ENCODE data around the gene PIGU.
"Not testable (repeated sequence)": the region's sequence is repeated elsewhere in the genome, so short reads cannot be mapped to it uniquely, and the experiment has no call there.

The PIGU gene

DNA sequence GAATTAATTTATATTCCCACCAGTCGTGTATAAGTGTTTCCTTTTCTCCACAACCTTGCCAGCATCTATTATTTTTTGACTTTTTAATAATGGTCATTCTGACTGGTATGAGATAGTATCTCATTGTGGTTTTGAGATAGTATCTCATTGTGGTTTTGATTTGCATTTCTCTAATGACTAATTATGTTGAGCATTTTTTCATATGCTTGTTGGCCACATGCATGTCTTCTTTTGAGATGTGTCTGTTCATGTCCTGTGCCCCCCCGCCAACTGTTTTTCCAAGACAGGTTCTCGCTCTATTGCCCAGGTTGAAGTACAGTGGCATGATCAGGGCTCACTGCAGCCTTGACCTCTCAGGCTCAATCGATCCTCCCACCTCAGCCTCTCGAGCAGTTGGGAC lies 15.1 kb downstream of the PIGU start:
- DNase-seq (ENCODE audit: low read depth) = not testable (repeated sequence)

GRCh38 chr20:34658654-34659053 lies 18.2 kb downstream of the PIGU start:
- not testable (repeated sequence) for DNase-seq (ENCODE audit: low read depth)

DNA sequence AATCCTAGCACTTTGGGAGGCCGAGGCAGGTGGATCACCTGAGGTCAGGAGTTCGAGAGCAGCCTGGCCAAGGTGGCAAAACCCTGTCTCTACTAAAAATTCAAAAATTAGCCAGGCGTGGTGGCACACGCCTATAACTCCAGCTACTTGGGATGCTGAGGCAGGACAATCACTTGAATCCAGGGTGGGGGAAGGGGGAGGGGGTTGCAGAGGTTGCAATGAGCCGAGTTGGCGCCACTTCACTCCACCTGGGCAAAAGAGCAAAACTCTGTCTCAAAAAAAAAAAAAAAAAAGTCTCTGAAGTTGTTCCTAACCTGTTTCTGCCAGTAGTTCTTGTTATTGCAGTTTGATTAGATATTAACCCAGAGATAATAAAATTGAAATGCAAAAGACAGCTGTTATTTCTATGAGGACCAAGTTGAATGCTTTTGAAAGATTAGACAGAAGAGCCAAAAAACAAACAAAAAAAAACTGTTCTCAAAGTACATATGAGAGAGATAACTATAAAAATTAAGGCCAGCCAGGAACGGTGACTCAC lies 22.6 kb downstream of the PIGU start:
- no peak for DNase-seq (ENCODE audit: low read depth)

DNA sequence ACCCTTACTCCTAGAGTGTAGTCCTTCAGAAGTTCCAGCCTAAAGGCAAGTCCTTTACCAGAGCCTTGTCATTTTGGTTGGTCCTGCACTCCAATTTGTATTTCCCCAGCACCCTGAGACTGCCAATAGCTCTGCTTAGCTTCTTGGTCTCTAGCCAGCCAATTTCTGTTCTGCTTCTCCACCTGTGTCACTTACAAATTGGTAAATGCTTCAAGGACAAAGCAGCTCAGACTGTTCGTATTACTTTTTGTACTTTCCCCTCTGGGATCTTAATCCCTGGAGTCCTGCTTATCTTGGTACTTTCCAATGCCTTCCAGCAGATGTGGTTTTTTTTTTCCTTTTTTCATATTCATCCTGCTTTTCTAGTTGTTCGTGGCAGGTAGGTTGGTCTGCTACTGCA lies 25.7 kb downstream of the PIGU start:
- no peak for DNase-seq (ENCODE audit: low read depth)

- no peak for DNase-seq (ENCODE audit: low read depth)
These were observed 29.2 kb downstream of the PIGU start for GRCh38 chr20:34647737-34648136.

DNA sequence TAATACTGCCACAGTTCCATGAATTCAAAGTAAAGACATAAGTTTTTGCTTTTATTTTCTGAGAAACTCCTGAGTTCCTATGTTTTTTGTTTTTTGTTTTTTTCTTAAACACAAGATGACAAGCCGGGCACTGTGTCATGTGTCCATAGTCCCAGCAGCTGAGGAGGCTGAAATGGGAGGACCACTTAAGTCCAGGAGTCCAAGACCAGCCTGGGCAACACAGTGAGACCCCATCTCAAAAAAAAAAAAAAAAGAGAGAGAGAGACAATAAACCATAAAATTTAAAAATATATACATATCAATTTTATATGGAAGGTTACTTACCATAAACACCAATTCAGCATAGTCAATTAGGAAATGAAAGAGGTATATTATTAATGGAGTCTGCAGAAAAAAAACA lies 31.9 kb downstream of the PIGU start:
- no peak for DNase-seq (ENCODE audit: low read depth)

GRCh38 chr20:34644345-34644744 lies 32.5 kb downstream of the PIGU start:
- DNase-seq (ENCODE audit: low read depth) = no peak

DNA sequence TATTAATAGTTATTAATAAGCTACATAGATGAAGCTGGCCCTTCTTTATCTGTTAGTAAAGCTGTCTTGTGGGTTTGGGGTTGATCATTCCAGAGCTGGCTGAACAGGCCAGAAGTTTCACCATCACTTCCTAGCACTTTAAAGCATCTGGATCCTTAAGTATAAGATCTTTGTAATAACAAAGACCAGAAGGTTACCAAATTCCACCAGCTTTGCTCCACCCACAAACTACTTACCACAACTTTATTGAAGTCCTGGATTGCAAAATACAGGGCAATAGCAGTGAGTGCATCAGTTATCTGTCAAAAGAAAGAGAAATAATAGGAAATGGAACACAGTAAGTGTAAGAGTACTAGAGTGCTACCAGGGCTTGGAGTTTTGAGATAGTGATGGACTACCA lies 33.0 kb downstream of the PIGU start:
- DNase-seq (ENCODE audit: low read depth) = peak; percentile 84

GRCh38 chr20:34642009-34642408 lies 34.9 kb downstream of the PIGU start:
- DNase-seq (ENCODE audit: low read depth) = no peak

- no peak for DNase-seq (ENCODE audit: low read depth)
These were observed 37.1 kb downstream of the PIGU start for GRCh38 chr20:34639755-34640222.

GRCh38 chr20:34638532-34638931 lies 38.4 kb downstream of the PIGU start:
- no peak for DNase-seq (ENCODE audit: low read depth)

GRCh38 chr20:34638039-34638292 lies 38.9 kb downstream of the PIGU start:
- no peak for DNase-seq (ENCODE audit: low read depth)

GRCh38 chr20:34637245-34638038 lies 39.5 kb downstream of the PIGU start:
- DNase-seq (ENCODE audit: low read depth) = peak; percentile 83

GRCh38 chr20:34636648-34637047 lies 40.2 kb downstream of the PIGU start:
- DNase-seq (ENCODE audit: low read depth) = no peak

DNA sequence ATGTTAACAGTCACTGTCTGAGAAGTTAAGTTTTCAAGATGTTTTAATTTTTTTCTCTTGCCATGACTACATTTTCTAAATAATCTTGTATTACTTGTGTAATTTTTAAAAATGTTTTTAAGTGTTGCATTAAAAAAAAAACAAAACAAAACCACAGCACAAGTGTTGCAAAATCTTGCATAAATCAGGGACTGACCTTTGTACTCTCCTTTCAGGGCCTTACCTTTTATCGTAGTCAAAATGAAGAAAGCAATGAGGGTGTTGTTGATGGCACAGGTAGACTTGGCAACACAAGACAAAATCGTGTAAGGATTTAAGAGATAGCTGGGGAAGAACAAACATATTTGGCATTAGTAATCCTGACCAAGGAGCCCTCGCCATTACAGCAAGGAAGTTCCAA lies 42.5 kb downstream of the PIGU start:
- DNase-seq (ENCODE audit: low read depth) = no peak

GRCh38 chr20:34632870-34633452 lies 43.9 kb downstream of the PIGU start:
- no peak for DNase-seq (ENCODE audit: low read depth)

DNA sequence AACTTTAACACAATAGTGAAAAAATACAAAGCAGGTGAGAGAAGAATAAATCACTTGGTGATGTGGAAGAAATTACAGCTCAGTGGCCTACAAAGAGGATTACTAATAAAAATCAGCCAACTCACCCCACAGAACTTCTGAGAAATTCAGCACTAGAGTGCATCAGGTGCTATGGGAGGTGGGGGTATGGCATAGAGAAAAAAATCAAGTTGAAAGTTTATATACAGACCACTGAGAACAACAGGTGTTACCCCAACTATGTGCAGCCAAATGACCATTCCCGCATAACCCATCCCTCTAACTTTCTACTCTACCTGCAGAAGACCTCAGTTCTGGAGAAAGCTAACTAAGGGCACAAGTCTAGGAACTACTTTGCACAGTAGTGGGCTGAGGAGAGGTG lies 47.0 kb downstream of the PIGU start:
- no peak for DNase-seq (ENCODE audit: low read depth)

- no peak for DNase-seq (ENCODE audit: low read depth)
These were observed 47.5 kb downstream of the PIGU start for GRCh38 chr20:34629342-34629741.

GRCh38 chr20:34628026-34628425 lies 48.9 kb downstream of the PIGU start:
- DNase-seq (ENCODE audit: low read depth) = no peak

GRCh38 chr20:34627458-34627857 lies 49.4 kb downstream of the PIGU start:
- DNase-seq (ENCODE audit: low read depth) = no peak

GRCh38 chr20:34626992-34627391 lies 49.9 kb downstream of the PIGU start:
- DNase-seq (ENCODE audit: low read depth) = no peak

- DNase-seq (ENCODE audit: low read depth) = no peak
These were observed 52.3 kb downstream of the PIGU start for GRCh38 chr20:34624629-34625028.

- DNase-seq (ENCODE audit: low read depth) = no peak
These were observed 54.0 kb downstream of the PIGU start for GRCh38 chr20:34622821-34623451.

All from GM04503 (cell line).